Activated CD4-positive, alpha-beta memory T cell treated with anti-CD3 and anti-CD28 coated beads for 36 hours (primary cell): ENCODE data around the gene TNFRSF17. TPM values are rescaled to one million over a fixed set of nuclear protein-coding genes. Genes with fewer than 3 reads are reported as not detected.

ENCODE experiments used
- CTCF ChIA-PET: fragments of 350-600 bp; sonication (Branson Sonifier 250); formaldehyde crosslinking; loops from one replicate; lab custom pipeline; 2021; ENCODE audit warnings: antibody characterized with exemption, inconsistent platforms; lab: Charles Lee
- POLR2A ChIA-PET: fragments of 350-600 bp; sonication (Branson Sonifier 250); formaldehyde crosslinking; loops from one replicate; lab custom pipeline; 2021; ENCODE audit warnings: antibody characterized with exemption; lab: Charles Lee
- DNase-seq: peaks from one replicate; pipeline ENCODE4 v3.0.0-alpha.2; 2020
- H3K27ac Mint-ChIP-seq: one replicate; pipeline ENCODE4 v1.8.0; 2021; ENCODE audit warnings: mixed read lengths
- H3K27me3 Mint-ChIP-seq: one replicate; pipeline ENCODE4 v1.8.0; 2021; ENCODE audit warnings: mixed read lengths
- H3K36me3 Mint-ChIP-seq: one replicate; pipeline ENCODE4 v1.8.0; 2021; ENCODE audit warnings: mixed read lengths
- H3K4me1 Mint-ChIP-seq: one replicate; pipeline ENCODE4 v1.8.0; 2021; ENCODE audit warnings: low read depth, mixed read lengths
- H3K4me3 Mint-ChIP-seq: one replicate; pipeline ENCODE4 v1.8.0; 2021; ENCODE audit warnings: mild to moderate bottlenecking, mixed read lengths
- H3K9me3 Mint-ChIP-seq: one replicate; pipeline ENCODE4 v1.8.0; 2021; ENCODE audit warnings: mixed read lengths
- intact Hi-C: fragments of 100-400 bp; cut with micrococcal nuclease; formaldehyde crosslinking; loops from one replicate; pipeline ENCODE4 v1.15.1; 2023
- total RNA-seq, 2 experiments: library from RNA; stranded (reverse); gene quantifications; one replicate each; pipeline ENCODE4 v1.2.3, GENCODE V29; 2021

The TNFRSF17 gene
- total RNA-seq, 2 experiments from 2014 or later: not detected

DNA sequence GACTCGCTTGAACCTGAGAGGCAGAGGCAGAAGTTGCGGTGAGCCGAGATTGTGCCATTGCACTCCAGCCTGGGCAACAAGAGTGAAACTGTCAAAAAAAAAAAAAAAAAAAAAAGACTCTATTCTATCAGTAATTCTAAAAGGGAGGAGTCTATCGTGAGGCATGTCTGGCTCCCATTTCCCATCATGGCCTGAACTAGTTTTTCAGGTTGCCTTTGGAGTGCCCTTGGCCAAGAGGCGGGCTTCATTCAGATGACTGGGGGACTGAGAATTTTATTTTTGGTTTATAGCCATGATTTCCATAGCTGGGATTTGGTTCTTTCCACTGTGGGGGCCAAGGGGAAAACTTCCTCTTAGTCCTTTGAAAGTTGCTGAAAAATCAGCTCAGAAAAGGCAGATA lies 8.1 kb downstream of the TNFRSF17 start:
- Mint-ChIP-seq H3K9me3 (no peaks in the 10 kb centered on the region), H3K27me3 (no peaks in the 10 kb centered on the region), H3K27ac (no peak overlapping the region), H3K36me3 (peaks cover 2% of the 10 kb centered on the region), H3K4me1 (peaks cover 25% of the 10 kb centered on the region), H3K4me3 (no peak overlapping the region)
- DNase-seq: no peak
- ChIA-PET POLR2A (no interaction called here), CTCF (interaction anchor here (0.8 to 1.9 kb wide), 2 partner anchors 8 to 94 kb away, joined by 3 to 7 read pairs; no protein-coding TSS in a partner anchor)
- intact Hi-C loops: no loop called here

DNA sequence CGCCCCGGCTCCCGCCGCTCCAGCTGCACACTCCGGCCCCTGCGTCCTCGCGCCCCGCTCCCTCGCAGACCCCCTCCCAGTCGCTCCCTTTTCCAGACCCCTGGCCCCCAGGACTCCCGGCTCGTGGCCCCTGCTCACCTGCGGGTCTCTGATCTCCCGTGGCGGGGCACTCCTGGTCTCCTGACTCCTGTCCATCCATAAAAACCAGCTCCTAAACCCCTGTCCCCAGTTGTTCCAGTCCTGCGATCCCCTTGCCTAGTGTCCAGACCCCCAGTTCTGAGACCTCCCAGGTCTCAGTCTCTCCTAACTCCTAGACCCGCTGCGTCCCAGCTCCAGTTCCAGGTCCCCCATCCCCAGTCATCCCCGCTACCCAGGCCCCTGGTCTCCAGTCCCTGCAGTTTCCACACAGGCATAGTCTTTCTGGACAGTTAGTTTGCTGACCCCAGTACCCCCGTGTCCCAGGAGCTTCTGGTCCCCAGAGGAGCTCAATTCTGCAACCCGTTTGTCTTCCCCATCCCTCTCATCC lies 11.9 kb downstream of the TNFRSF17 start:
- no peak for DNase-seq
- Mint-ChIP-seq H3K27ac (peak overlapping the region; percentile 58), H3K27me3 (no peaks in the 10 kb centered on the region), H3K4me3 (peak overlapping the region; percentile 95), H3K9me3 (no peaks in the 10 kb centered on the region), H3K36me3 (peaks cover 2% of the 10 kb centered on the region), H3K4me1 (peaks cover 33% of the 10 kb centered on the region)
- ChIA-PET POLR2A (interaction anchor here (1.1 kb wide), 1 partner anchor 60 kb away, joined by 3 read pairs; no protein-coding TSS in a partner anchor), CTCF (interaction anchor here (0.8 to 1.7 kb wide), 3 partner anchors 28 to 91 kb away, joined by 3 to 9 read pairs (median 7); partner anchors contain the start of gene GSPT1)
- intact Hi-C loops: loop anchor here (1.0 to 5.0 kb wide), 3 partner anchors 61 to 125 kb away; partner anchors contain the start of gene RSL1D1

DNA sequence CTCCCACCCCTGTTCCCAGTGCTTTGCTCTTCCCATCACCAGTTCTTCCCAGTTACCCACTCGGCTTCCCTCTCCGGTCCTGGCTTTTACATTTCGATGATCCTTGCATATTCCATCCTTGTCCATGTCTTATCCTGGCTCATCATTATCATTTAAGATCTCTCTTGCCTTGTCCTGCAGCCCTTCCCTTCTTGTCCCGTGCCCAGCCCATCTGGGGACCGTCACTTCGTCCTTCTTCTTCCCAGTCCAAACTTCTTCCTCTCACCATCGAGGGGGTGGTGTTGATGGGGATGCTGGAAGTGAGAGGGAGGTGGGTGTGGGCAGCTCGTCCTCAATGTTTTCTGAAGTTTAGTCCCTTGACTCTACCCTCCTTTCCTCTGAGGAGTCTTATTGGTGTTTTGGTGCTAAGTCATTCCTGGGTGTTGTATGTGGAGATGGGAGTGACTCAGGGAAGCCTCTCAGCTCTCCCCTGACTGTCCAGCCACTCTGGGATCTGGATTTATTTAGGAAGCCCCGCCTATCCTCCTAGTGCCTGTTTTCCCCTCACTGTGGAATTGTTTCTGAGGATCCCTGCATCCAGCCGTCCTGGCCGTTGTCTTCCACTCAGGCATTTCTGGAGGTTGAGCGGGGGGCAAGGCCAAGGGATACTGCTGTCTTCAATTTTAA lies 12.5 kb downstream of the TNFRSF17 start:
- intact Hi-C loops: loop anchor here (5.0 kb wide), 2 partner anchors 90 to 125 kb away; partner anchors contain the start of gene RSL1D1
- POLR2A ChIA-PET: interaction anchor here (1.1 kb wide), 1 partner anchor 61 kb away, joined by 3 read pairs; no protein-coding TSS in a partner anchor
- no peaks in the 10 kb centered on the region for H3K27me3 Mint-ChIP-seq

DNA sequence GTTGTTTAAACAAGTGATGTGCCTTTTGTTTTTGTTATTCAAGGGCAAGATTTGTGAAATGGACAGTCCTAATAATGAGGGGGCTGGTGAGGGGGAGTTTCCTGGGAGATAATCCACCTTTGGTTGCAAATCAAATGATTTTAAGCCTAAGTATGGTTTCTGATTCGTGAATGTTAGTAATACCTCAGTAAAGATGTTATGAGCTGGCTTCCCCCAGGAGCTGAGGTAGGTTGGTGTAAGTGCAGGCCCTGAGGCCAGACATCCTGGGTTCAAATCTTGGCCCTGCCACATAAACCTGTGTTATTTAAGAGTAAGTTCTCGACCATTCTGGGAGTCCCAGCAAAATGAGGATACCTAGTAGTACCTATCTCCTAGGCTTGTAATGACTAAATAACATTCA lies 13.1 kb downstream of the TNFRSF17 start:
- Mint-ChIP-seq H3K36me3 (peaks cover 2% of the 10 kb centered on the region), H3K4me3 (peak overlapping the region; percentile 95), H3K9me3 (no peaks in the 10 kb centered on the region), H3K4me1 (peaks cover 33% of the 10 kb centered on the region), H3K27ac (no peak overlapping the region), H3K27me3 (no peaks in the 10 kb centered on the region)
- intact Hi-C loops: loop anchor here (5.0 kb wide), 2 partner anchors 89 to 126 kb away; partner anchors contain the start of gene RSL1D1
- POLR2A ChIA-PET: no interaction called here
- no peak for DNase-seq
- CTCF ChIA-PET: no interaction called here

More for the DNA sequence above, 12.5 kb downstream of the TNFRSF17 start:
- CTCF ChIA-PET: interaction anchor here (0.8 to 1.7 kb wide), 3 partner anchors 28 to 90 kb away, joined by 3 to 9 read pairs (median 7); partner anchors contain the start of gene GSPT1
- peak overlapping the region; percentile 58 for H3K27ac Mint-ChIP-seq
- DNase-seq: no peak
- peaks cover 2% of the 10 kb centered on the region for H3K36me3 Mint-ChIP-seq
- peaks cover 33% of the 10 kb centered on the region for H3K4me1 Mint-ChIP-seq
- H3K9me3 Mint-ChIP-seq: no peaks in the 10 kb centered on the region
- H3K4me3 Mint-ChIP-seq: peak overlapping the region; percentile 95

DNA sequence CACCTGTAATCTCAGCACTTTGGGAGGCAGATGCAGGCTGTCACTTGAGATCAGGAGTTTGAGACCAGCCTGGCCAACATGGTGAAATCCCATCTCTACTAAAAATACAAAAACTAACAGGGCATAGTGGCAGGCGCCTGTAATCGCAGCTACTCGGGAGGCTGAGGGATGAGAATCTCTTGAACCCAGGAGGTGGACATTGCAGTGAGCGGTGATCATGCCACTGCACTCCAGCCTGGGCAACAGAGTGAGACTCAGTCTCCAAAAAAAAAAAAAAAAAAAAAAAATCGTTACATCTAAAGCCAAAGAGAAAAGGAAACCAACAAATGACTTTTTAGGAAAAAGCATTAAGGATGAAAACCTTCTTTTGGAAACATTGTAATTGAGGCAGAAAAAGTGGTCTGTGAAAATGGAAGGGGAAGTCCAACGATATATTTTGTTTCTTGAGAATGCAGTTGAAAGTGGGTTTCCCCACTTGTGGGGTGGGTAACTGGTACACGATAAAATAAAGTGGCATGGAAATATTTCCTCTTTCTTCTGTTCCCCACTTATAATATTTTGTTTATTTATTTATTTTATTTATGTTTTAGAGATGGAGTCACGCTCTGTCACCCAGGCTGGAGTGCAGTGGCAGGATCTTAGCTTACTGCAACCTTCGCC lies 14.1 kb downstream of the TNFRSF17 start:
- no peak for DNase-seq
- POLR2A ChIA-PET: no interaction called here
- CTCF ChIA-PET: no interaction called here
- no peaks in the 10 kb centered on the region for H3K27me3 Mint-ChIP-seq
- H3K36me3 Mint-ChIP-seq: peaks cover 2% of the 10 kb centered on the region
- intact Hi-C loops: loop anchor here (5.0 kb wide), 2 partner anchors 88 to 127 kb away; partner anchors contain the start of gene RSL1D1
- no peaks in the 10 kb centered on the region for H3K9me3 Mint-ChIP-seq
- H3K27ac Mint-ChIP-seq: no peak overlapping the region
- H3K4me3 Mint-ChIP-seq: no peak overlapping the region
- H3K4me1 Mint-ChIP-seq: peaks cover 33% of the 10 kb centered on the region

DNA sequence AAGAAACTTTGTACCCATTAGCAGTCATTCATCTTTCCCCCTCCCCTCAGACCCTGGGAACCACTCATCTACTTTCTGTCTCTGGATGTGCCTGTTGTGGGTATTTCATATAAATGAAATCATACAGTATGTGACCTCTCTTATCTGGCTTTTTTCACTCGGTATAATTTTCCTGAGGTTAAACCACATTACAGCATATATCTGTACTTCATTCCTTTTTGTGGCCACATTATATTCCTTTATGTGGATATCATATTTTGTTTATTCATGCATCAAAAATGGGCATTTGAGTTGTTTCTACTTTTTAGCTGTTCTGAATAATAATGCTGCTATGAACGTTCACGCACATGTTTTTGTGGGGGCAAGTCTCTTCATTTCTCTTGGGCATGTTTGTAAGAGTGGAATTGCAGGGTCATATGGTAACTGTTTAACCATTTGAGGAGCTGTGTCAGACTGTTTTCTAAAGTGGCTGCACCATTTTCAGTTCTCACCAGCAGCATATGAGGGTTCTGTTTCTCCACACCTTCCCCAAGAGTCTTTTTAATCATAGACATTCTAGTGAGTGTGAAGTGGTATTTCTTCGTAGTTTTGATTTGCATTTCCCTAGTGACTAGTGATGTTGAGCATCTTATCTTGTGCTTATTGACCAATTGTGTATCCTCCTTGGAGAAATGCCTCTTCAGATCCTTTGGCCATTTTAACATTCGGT lies 15.3 kb downstream of the TNFRSF17 start:
- no peak overlapping the region for H3K27ac Mint-ChIP-seq

DNA sequence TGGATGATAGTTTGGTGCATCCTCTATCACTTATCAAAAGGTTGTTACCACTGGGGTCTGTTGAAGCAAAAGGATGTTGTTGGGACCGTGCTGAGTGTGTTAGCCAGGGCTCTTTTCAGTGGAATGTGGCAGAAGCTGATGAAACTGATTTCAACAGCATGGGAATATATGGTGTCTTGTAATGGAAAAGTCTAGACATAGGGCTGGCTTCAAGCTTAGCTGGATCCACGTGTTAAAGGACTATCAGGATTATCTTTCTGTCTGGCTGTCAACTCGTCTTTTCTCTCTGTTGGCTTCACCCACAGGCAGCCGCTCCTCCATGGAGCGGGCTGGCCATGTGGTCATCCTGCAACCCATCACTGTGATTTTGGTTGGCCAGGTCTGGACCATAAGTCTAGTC lies 20.2 kb downstream of the TNFRSF17 start:
- H3K36me3 Mint-ChIP-seq: no peaks in the 10 kb centered on the region

More for the DNA sequence above, 15.3 kb downstream of the TNFRSF17 start:
- POLR2A ChIA-PET: no interaction called here
- DNase-seq: no peak
- CTCF ChIA-PET: no interaction called here
- H3K4me3 Mint-ChIP-seq: no peak overlapping the region
- intact Hi-C loops: no loop called here
- H3K9me3 Mint-ChIP-seq: no peaks in the 10 kb centered on the region
- H3K36me3 Mint-ChIP-seq: peaks cover 2% of the 10 kb centered on the region
- peaks cover 32% of the 10 kb centered on the region for H3K4me1 Mint-ChIP-seq
- H3K27me3 Mint-ChIP-seq: no peaks in the 10 kb centered on the region

DNA sequence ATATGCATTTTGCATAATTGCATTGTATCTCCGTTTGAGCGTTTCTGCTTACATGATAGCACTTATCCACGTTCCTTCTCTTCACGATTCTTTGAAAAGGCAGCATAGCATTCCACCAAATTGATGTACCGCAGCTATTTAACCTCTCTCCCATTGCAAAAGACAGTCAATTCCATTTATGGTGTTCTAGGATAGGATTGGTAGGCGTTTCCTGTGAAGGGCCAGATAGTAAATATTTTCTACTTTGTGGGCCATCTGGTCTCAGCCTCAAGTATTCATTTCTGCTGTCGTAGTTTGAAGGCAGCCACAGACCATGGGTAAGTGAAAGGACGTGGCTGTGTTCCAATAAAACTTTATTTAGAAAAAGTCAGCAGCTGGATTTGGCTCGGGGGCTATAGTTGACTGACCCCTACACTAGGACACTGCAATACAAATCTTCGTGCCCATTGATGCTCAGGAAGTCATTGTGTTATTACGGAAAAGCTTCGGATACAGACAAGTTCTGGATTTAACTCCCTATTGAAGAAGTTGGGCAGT lies 21.6 kb downstream of the TNFRSF17 start:
- H3K4me3 Mint-ChIP-seq: no peak overlapping the region
- CTCF ChIA-PET: interaction anchor here (0.6 kb wide), 1 partner anchor 248 kb away, joined by 3 read pairs; no protein-coding TSS in a partner anchor
- POLR2A ChIA-PET: interaction anchor here (0.6 kb wide), 1 partner anchor 86 kb away, joined by 3 read pairs; no protein-coding TSS in a partner anchor
- H3K9me3 Mint-ChIP-seq: no peaks in the 10 kb centered on the region
- no peaks in the 10 kb centered on the region for H3K27me3 Mint-ChIP-seq
- H3K36me3 Mint-ChIP-seq: no peaks in the 10 kb centered on the region
- no peak overlapping the region for H3K27ac Mint-ChIP-seq
- intact Hi-C loops: no loop called here
- no peaks in the 10 kb centered on the region for H3K4me1 Mint-ChIP-seq
- DNase-seq: no peak

More for the DNA sequence above, 20.2 kb downstream of the TNFRSF17 start:
- intact Hi-C loops: no loop called here
- no peaks in the 10 kb centered on the region for H3K27me3 Mint-ChIP-seq
- H3K9me3 Mint-ChIP-seq: no peaks in the 10 kb centered on the region
- DNase-seq: no peak
- H3K27ac Mint-ChIP-seq: no peak overlapping the region
- peaks cover 2% of the 10 kb centered on the region for H3K4me1 Mint-ChIP-seq
- no peak overlapping the region for H3K4me3 Mint-ChIP-seq
- CTCF ChIA-PET: no interaction called here
- POLR2A ChIA-PET: no interaction called here

DNA sequence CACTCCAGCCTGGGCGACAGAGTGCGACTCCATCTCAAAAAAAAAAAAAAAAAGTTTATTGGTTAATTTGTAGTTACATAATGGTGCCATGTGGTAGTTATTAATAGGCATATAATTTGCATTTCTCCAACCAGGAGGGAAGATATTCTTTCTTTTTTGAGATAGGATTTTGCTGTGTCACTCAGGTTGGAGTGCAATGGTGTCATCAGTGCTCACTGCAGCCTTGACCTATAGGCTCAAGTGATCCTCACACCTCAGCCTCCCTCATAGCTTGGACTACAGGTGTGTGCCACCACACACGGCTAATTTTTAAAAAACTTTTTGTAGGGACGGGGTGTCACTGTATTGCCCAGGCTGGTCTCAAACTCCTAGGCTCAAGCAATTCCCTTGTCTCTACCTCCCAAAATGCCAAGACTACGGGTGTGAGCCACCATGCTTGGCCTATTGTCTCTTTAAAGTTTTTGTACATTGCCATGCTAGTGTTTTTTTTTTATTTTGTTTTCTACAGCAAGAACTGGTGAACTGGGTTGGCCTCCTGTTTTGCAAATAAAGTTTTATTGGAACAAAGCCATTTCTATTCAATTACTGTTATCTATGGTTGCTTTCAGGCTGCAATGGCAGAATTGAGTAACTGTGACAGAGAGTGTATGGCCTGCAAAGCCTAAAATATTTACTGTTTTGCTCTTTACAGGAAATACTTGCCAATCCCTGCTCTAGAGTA lies 23.4 kb downstream of the TNFRSF17 start:
- no peaks in the 10 kb centered on the region for H3K27me3 Mint-ChIP-seq
- ChIA-PET POLR2A (no interaction called here), CTCF (no interaction called here)
- no peaks in the 10 kb centered on the region for H3K4me1 Mint-ChIP-seq
- H3K4me3 Mint-ChIP-seq: no peak overlapping the region
- DNase-seq: no peak
- H3K27ac Mint-ChIP-seq: no peak overlapping the region
- intact Hi-C loops: no loop called here
- no peaks in the 10 kb centered on the region for H3K36me3 Mint-ChIP-seq
- no peaks in the 10 kb centered on the region for H3K9me3 Mint-ChIP-seq

DNA sequence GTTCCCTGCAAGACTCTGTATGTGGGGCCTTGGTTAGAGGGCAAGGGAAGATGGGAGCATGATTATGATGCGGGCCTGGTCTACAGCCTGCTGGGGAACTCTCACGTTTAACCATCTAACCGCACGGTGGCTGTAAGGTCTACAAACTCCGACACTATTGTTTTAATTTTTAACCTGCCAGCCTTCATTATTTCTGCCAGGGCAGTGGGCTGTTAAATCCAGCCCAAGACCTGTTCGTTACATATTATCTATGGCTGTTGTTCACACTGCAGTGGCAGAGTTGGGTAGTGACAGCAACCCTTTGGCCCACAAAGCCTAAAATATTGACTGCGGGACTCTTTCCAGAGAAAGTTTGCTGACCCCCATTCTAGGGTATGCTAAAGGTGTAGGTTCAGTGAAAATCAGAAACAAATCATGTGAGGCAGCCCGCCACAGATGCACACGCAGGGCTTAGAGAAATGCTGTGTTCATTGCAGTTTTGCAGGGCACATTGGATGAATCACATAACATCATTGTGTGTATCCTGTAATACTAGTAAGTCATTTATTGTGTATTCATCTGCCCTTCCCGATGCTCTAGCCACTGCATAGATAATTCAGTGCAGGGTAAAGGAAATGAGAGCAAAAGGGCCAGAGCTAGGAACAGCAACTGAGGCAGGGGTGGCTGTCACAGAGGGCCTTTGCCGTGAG lies 25.8 kb downstream of the TNFRSF17 start:
- H3K36me3 Mint-ChIP-seq: no peaks in the 10 kb centered on the region

More for the DNA sequence above, 25.8 kb downstream of the TNFRSF17 start:
- ChIA-PET POLR2A (no interaction called here), CTCF (no interaction called here)
- Mint-ChIP-seq H3K9me3 (no peaks in the 10 kb centered on the region), H3K4me3 (no peak overlapping the region), H3K27ac (no peak overlapping the region), H3K27me3 (no peaks in the 10 kb centered on the region), H3K4me1 (no peaks in the 10 kb centered on the region)
- intact Hi-C loops: no loop called here
- DNase-seq: no peak
